Embryonic facial prominence (tissue), 1 donor: Measurements from ENCODE around the gene CEP131.

Source experiments
- DNase-seq: peaks from one replicate; pipeline ENCODE4 v3.0.0-alpha.2; 2016; ENCODE audit errors: extremely low spot score

The CEP131 gene

DNA sequence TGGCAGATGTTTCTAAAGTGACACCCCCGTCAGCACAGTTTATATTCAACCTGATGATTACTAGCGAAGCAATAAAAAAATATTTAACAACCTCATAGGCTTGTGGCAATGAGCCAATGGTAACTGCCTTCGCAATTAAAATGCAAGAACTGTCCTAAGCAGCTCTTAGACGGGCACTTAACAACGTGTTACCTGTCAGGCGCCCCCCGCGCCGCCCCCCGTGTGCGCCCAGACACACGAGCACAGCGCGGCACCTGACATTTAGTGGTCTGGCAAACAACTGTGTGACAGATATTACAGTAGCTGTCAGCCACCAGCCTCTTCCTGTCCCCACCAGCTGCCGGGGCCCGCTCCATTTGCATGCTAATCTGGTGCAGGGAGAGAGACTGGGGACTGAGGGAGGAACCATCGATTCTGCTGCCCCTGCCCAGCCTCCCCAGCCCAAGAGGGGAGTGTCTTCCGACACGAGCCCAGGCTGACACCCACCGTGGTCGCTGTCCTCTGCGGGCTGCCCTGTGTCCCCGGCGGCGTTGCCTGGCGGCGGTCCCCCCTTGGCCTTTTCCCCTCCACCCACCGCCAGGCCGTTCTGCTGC, 29.0 kb upstream of the CEP131 start:
- DNase-seq = no peak

DNA sequence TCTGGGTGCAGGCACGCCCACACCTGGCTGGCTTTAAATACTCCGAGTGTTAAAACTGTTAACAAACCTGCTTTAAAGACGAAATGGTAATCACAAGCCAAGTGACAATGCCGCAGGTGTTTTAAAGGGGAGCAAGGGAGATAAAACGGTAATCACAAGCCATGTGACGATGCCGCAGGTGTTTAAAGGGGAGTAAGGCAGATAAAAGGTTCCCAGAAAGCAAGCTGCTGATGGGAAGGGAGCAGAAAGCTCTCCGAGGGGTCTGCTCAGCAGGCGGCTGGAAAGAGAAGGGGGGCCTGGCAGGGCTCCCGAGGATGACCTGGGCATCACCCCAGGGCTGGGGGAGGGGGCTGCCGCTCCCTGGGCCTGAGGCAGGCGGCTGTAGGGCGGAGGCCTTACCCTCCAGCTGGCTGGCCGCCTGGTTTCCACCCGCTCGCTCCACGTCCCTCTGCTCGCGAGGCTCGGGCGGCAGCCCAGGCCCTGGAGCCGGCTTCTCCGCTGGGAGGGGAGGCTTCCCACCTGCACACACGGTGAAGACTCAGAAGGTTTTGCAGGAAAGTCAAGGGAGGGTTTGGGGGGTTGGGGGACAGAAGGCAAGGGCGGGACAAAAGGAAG, 28.4 kb upstream of the CEP131 start:
- DNase-seq = no peak

DNA sequence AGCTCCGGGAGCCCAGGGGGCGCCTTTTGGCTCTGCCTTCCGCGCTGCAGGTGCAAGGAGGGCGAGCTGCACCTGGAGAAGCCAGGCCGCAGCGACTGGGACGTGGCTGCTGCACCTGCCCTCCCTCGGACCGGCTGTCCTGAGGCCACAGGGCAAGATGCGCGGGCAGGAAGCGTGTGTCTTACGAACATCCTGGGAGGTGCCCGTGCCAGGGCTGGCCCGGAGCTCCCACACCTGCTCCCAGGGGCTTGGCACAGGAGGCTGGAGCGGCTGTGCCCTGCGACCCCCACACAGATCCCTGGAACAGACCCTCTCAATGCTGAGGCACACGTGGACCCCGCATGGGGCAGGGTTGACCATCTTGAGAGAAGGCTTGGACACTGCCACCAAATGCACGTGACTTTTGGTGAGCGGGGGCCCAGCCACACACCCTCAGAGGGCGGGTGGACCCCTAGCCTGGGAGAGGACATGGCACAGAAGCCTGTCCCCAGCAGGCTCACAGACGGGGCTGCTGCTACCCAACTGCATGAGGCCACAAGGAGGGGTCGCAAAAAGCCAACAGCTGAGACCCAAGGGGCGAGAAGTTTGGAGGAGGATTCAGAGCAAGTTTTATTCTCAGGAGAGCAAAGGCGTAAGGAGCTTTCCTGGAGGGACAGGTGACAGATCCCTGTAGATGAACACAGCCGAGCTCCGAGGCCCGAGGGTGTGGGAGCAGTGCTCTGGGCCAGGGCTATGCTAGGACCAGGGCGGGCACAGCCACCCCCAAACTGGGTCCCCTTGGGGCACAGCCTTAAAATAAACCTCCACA, 27.7 kb upstream of the CEP131 start:
- DNase-seq = no peak

DNA sequence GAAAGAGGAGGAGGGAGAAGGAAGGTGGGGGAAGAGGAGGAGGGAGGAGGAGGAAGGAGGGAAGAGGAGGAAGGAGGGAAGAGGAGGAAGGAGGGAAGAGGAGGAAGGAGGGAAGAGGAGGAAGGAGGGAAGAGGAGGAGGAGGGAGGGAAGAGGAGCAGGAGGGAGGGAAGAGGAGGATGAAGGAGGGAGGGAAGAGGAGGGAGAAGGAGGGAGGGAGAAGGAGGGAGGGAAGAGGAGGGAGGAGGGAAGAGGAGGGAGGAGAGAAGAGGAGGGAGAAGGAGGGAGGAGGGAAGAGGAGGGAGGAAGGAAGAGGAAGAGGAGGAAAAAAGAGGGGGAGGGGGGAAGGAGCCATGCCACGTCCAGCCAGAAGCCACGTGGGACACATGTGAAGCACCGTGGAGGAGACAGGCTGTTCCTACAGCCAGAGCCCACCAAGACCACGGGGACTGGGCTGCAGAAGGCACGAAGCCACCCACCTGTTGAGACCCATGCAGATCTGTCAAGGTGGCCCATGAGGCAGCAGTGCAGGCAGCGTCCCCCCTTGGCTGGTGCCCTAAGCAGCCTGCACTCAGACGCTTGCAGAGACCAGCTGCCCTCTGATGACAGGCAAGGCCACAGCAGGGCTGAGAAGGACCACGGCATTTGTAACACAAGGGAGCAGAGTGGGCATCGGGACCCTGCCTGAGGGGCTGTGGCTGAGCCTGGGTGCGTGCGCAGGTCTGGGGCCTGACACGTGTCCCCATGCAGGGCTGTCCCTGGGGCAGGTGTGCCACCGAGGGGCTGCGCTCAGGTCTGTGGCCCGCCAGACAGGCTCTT, 26.7 kb upstream of the CEP131 start:
- DNase-seq = peak; percentile 47

DNA sequence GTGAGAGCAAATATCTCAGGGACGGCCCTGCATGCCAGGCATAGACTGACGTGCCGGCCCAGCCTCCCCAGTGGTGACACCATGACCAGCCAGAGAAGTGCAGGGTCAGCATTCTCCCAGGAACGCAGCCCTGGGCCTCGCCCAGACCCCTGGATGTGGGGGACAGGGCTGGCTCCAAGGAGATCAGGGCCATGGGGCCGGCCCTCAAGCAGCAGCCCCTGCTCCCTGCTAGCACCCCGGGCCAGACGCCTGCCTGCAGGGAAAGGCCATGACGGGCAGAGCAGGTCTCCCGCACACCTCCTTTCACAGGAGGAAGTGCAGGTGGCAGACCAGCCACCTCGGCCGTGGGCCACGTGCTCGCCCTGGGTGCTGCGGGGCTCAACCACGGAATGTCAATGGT, 25.9 kb upstream of the CEP131 start:
- DNase-seq = no peak

DNA sequence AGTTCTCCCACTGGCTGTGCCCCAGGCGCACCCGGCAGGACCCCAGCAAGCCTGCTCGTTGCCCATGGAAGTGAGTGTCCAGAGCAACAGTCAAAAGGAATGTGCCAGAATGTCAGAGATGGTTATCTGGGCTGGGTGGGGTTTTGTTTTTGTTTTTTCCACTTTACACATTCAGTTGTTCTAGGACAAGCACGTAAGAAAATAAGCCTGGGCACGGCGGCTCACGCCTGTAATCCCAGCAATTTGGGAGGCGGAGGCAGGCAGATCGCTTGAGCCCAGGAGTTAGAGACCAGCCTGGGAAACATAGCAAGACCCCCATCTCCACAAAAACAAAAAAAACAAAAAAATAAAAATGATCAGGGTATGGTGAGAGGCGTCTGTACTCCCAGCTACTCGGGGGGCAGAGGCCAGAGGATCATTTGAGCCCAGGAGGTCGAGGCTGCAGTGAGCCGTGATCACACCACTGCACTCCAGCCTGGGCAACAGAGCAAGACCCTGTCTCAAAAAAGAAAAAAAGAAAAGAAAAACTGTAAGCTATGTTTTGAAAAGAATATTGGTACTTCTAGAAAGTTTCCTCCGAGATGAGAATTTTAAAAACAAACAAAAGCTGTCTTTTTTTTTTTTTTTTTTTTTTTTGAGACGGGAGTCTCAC, 24.7 kb upstream of the CEP131 start:
- DNase-seq = no peak

DNA sequence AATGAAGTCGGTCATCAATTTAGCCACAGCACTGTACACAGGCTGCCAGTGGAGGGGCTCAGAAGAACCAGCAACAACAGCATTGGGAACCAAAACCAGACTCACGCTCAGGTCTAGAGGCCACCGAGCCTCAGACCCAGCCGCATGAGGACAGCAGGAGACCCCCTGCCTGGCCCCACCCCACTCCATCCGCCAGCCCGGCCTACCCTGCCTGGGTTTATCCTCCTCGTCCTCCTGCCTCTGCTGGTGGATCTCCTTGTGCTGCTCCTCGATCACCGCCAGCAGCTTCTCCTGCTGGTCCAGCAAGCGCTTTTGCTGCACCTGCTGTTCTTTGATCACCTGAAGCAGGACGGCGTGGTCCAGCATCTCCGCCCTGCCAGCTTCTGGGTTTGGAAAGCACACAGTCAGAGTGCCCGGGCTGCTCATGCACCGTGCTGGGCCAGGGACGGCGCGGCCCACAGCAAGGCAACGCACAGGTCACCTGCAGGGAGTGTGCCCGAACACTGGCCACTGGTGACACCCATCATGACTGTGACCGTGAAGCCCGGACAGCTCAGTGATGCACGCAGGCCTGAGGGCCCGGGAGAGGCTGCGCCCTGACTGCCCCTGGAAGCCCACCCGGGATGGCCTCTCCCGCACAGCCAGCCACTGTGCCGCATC, 24.0 kb upstream of the CEP131 start:
- no peak for DNase-seq

DNA sequence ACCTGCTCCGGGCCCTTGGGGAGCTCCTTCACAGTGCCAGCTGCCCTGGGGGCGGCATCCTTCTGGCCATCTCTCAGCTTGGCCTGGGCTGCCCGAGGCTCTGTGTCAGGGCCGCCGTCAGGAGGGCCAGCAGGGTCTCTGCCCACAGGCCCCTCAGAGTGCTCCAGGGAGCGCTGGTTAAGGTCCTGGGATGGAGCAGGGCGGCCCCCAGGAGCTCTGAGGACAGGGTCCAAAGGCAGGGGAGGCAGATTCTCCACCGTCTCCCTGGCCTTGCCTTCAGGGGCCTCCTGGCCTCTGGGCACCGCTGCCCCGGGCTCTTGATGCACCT, 23.5 kb upstream of the CEP131 start:
- DNase-seq = no peak

DNA sequence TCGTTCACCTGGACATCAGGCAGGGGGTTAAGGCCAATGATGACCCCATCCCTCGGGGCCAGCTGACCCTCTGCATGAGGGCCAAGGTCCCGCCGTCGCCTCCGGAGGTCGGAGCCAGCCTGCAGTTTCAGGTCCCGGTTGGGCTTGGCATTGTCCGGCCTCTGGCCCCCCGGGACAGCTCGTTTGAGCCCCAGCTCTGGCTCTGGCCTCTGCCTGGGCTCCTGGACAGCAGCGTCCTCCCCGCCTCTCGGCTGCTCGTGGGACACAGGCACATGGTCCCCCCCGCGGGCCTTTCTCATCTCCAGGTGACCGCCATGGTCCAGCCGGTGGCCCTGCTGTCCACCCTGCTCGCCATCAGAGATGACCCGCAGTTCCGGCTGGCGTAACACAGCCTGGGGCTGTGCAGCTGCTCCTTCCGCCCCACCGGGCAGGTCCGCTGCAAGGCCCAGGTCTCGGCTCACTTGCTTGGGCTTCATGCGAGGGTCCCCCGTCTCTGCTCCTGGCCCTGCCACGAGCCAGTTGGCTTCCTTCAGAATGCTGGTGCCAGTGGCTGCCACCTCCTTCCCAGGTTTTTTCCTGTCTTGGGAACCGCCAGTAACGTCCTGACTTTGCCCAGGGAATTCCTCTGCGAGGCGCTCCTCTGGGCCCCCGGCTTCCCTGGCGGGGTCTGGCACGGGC, 23.0 kb upstream of the CEP131 start:
- no peak for DNase-seq

DNA sequence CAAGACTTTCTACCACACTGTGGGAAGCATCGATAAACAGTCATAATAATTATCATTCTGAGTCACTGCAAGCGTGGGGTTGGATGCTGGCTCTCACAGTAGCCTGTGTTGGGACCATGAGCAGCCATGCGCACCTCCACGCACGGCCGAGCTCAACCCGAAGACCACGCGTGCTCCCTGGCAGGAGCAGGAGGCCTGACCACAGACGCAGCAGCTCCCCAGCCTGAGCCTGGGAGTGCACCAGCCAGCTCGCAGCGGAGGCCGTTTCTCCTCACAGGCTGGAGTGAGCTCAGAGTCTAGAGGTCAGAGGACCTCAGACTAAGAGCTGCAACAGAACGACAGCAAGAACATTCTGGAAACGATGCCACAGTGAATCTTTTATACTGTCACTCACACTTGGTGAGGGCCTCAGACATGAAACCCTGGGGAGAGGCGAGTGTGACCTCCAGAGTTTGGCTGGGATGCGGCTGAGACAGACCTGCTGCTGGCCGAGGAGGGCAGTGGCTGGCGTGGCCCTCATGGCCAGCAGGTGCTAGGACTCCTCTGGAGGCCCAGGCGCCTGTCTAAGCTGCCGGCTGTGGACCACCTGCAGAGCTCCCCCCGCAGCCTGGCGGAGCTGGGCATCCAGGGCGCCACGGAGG, 22.4 kb upstream of the CEP131 start:
- DNase-seq = no peak

DNA sequence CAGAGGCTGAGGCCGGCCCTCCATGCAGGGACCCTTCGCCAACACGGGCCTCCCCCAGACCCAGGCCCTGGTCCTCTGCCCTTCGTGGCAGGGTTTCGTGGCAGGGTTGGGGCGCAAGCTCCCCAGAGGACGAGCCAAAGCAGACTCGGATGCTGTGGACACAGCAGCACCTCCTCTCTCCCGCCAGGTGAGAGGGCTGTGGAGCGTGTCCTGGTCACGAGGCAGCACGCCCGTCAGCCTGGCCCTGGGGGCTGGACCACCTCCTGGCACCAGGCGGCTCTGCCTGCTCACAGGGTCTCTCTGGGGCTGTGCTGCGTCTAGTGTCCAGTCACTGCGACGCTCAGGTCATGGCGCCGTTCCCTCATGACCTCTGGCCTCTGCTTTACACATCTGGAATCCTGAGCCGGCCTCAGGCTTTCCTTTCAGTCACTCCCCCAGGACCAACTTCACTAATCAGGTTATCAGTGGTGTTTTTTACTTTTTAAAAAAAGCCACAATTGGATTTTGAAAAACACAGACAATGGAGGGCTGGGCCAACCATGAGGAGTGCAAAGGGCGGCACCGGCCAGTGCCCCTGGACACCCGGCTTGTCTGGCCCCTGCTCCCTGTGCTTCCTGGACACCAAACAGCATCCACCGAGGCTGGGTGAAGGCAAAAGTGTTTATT, 21.7 kb upstream of the CEP131 start:
- DNase-seq = no peak

DNA sequence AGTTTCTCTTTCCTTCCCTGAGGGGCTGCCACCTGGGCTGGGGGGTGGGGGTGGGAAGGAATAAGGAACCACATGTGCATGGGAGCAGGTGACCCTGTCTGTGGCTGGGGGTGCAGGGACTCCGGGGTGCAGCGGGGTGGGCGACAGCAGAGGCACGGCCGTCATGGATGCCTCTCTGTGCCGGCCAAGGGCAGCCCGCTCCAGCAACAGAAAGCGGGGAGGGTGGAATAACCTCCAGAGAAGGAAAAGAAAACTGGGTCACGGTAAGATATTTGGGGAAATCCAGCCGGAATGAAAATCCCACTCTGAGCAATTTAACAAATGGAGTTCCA, 20.5 kb upstream of the CEP131 start:
- no peak for DNase-seq

DNA sequence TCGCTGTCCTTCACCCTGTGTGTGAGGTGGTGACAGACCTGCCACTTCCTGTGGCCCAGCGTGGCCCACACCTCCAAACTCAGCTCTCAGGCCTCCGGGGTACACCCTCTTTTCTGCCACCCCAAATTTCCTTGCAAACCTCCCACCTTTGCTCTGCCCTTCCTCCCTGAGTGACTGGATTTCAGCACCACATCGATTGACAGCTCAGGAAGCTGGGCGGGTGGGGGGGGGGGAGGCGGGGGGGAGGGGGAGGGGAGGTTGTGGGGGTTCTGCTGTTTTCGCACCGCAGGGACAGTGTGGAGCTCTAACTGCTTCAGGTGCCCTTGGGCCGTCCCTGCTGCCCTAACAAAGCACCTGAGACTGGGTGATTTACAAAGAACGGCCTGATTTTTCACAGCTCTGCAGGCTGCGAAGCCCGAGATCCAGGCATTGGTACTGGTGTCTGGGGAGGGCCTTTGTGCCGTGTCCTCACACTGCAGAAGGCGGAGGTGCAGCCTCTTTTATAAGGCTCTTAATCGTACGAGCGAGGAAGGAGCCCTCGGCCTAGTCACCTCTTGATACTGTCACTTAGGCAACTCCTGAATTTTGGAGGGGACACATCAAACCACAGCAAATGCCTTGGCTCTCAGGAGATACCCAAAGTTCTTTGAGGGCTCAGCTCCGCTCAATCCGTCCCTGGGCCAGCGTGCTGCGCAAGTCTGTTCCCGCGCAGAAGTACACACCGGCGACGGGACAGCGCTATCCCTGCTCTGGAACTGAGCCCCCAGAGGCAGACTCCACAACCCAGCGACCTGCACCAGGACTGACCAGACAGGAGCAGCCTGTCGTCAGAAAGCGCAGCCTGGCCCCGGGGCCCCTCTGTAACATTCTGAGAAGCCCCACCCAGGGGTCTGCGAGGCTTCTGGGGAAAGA, 19.9 kb upstream of the CEP131 start:
- DNase-seq = no peak

DNA sequence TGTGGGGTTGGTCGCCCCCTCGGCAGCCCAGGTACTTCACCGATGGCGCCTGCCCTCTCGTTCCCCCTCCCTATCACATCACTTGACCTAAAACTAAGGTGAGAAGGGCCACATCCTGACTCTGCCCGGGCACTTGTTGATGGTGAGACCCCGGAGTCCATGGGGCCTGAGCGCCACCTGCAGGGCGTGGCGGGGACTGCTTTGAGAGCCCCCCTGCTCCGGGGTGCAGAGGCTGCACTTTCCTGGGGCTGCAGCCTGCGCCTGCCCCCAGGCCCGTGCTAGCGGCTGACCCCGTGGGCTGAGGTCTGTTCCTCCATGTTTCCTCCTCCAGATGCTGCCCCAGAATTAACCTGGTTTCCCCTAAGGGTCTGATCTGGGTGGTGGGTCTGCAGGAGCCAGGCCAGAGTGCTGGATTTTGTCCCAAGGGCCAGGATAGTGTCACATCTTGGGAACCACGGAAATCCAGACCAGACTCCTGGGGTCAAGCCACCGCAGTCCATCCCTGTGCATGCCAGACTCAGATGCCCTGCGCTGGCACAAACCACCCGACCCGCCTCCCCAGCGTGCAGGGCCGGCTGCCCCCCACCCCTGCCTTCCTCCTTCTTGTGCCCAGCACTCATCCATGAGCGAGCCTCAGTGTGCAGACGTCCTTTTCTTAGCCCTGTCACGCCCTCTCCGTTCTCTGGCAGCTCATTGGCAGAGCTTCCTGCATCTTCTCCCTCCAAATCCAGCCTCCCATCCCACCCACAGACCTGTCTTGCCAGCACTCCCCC, 19.1 kb upstream of the CEP131 start:
- no peak for DNase-seq

DNA sequence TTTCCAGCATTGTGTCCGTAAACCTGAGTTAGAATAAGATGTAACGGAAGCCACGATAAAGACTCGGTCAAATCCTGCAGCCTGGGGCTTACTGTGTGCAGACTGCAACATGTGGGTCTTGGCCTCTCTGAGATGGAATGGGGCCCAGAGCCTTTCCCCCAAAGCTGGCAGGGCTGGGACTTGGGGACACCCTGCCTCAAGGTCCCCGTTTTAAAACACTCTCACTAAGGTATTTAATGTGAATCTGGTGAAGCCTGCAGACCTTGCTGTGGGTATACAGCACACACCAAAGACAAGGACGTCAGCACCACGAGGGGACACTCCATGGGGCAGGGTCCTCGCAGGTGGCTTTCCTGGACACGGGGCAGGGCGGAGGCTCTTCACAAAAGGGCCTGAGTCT, 18.4 kb upstream of the CEP131 start:
- no peak for DNase-seq

DNA sequence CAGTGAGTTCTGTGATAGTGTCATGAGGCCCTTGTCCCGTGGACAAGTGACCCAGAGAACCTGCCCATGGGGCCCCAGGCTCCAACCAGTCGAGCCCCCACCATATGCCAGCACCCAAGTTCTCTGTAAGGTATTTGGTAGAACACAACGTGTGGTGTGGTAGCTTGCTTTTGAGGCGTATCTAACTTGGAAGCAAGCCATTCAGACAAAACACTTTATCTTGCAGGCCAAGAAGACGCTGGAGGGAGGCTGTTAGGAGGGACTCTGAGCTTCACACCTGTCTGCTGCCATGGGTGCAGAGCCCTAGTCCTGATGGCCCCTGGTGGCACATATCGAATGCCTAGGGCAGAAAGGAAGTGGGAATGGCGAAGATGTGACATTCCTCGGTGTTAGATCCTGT, 18.0 kb upstream of the CEP131 start:
- DNase-seq = no peak

DNA sequence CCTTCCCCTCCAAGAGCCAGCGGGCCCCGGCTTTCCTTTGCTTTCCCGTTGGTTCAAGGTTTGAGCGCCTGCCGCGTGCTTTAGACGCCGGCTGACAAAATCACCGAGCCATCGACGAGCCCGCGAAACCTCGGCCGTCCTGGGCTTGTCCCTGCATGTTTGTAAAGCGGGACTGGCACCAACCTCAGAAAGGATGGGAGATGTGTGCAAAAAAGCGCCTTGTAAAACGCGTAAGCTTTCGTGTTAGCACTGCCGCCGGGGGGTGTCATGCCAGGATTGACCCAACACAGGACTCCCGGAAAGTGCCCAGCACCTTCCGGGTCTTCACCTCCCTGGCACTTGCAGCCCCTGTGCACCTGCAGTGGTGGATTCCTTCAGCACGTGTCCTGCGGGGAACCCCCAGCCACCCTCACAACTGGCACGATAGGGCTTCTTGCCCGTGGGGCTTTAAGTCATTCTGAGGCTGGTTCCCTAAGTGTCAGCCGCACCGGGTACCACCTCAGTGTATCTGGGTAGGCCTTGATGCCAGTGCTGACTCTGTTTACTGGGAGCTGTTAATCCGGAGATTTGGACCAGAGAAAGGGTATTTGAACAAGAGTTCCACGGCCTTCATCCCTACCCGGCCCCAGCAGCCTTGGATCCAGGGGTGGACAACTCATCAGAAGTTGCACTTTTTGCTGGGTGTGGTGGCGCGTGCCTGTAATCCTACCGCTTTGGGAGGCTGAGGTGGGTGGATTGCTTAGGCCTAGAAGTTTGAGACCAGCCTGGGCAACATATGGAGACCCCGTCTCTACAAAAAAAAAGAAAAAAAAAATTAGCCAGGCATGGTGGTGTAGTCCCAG, 17.2 kb upstream of the CEP131 start:
- no peak for DNase-seq
